ENCODE measurements around the gene TSHZ2.
"Not testable (repeated sequence)": the region's sequence is repeated elsewhere in the genome, so short reads cannot be mapped to it uniquely, and the experiment has no call there.

TSHZ2 gene

DNA sequence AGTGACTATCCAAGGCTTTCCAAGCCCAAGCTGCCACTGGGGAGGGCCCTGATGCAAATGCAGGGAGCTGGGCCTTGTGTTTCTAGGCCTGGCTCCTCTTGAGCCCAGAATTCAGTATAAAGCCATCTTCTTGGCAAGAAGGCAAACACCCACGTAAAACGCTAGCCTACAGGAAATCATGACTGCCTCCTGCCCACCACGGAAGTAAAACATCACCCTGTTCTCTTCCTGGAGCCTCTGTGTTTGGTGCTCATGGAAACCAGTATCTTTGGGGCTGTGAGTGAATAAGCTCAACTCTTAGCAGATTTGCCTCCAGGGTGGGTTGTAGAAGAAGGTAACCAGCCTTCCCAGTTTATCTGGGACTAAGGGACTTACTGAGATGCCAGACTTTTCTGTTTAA is 350.5 kb downstream of the TSHZ2 start:
- no peak for DNase-seq (ENCODE audit: extremely low read depth, low read depth)
- TF ChIP-seq, protein P1, sequence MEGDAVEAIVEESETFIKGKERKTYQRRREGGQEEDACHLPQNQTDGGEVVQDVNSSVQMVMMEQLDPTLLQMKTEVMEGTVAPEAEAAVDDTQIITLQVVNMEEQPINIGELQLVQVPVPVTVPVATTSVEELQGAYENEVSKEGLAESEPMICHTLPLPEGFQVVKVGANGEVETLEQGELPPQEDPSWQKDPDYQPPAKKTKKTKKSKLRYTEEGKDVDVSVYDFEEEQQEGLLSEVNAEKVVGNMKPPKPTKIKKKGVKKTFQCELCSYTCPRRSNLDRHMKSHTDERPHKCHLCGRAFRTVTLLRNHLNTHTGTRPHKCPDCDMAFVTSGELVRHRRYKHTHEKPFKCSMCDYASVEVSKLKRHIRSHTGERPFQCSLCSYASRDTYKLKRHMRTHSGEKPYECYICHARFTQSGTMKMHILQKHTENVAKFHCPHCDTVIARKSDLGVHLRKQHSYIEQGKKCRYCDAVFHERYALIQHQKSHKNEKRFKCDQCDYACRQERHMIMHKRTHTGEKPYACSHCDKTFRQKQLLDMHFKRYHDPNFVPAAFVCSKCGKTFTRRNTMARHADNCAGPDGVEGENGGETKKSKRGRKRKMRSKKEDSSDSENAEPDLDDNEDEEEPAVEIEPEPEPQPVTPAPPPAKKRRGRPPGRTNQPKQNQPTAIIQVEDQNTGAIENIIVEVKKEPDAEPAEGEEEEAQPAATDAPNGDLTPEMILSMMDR (IDR thresholded peaks at IDR 0.05; ENCODE audit: low read depth, low read length, missing control alignments) = no peak
- no peak overlapping the region for H3K4me3 ChIP-seq (replicated peaks; ENCODE audit: low read depth, low read length)

DNA sequence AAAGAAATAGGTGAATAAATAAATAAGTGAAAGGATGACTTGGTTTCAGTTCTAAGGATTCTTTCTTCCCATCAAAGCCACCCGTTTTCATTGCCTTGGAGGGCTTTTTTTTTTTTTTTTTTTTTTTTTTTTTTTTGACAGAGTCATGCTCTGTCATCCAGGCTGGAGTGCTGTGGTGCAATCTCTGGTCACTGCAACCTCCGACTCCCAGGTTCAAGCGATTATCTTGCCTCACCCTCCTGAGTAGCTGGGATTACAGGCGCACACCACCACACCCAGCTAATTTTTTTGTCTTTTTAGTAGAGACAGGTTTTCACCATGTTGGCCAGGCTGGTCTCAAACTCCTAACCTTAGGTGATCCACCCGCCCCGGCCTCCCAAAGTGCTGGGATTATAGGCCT is 351.3 kb downstream of the TSHZ2 start:
- not testable (repeated sequence) for DNase-seq (ENCODE audit: extremely low read depth, low read depth); H3K4me3 ChIP-seq (replicated peaks; ENCODE audit: low read depth, low read length)

DNA sequence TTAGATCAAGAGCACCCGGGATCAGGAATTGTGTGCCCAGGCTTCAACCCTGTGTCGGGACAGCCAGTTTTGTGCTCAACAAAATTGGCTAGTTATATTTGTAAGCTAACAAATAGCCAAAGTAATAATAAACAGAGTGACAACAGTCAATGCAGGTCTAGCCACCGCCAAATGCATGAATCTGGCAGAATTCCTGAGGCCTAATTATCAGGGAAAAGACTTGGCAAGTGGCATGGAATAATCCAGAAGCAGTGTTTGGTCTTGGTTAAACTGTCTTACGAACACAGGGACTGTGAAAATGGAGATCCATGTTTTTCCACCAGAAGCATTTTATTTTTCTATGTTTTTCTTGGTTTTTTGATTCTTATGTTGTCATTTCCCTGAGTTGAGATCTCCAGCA is 352.7 kb downstream of the TSHZ2 start:
- DNase-seq (ENCODE audit: extremely low read depth, low read depth) = no peak
- no peak overlapping the region for H3K4me3 ChIP-seq (replicated peaks; ENCODE audit: low read depth, low read length)
- TF ChIP-seq, protein P1 (IDR thresholded peaks at IDR 0.05; ENCODE audit: low read depth, low read length, missing control alignments) = no peak

DNA sequence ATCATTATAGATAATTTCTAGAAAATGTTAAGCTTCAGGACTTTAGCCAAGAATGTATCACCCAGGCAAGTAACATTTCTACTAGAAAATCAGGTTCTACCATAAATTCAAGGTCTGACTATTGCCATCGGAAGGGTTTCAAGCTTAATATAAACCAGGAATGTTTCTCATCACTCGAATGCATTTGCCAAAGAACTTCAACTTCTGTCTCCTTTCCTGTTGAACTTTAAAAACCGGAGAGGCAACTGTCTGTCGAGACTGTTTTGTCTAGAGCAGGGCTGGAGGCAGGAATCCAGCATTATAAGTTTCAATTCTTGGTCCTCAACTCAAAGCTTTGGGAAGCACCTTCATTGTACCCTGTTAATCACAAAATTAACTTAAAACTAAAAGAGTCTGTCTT is 356.8 kb downstream of the TSHZ2 start:
- H3K4me3 ChIP-seq (replicated peaks; ENCODE audit: low read depth, low read length) = no peak overlapping the region
- DNase-seq (ENCODE audit: extremely low read depth, low read depth) = no peak
- TF ChIP-seq, protein P1 (IDR thresholded peaks at IDR 0.05; ENCODE audit: low read depth, low read length, missing control alignments) = no peak

DNA sequence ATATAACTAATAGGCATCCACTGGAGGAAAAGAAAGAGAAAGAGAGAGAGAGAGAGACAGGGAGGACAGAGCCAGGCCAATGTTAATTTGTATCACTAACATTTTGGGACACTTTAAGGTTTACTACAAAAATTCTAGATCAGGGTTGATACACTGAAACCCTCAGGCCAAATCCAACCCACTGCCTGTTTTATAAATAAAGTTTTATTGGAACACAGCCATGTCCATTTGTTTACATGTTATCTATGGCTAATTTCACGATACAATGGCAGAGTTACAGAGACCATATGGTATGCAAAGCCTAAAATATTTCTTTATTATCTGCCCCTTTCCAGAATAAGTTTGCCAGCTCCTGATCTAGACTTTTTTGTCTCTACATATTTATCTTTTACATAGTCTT is 357.6 kb downstream of the TSHZ2 start:
- no peak for DNase-seq (ENCODE audit: extremely low read depth, low read depth)
- no peak overlapping the region for H3K4me3 ChIP-seq (replicated peaks; ENCODE audit: low read depth, low read length)
- TF ChIP-seq, protein P1 (IDR thresholded peaks at IDR 0.05; ENCODE audit: low read depth, low read length, missing control alignments) = no peak

DNA sequence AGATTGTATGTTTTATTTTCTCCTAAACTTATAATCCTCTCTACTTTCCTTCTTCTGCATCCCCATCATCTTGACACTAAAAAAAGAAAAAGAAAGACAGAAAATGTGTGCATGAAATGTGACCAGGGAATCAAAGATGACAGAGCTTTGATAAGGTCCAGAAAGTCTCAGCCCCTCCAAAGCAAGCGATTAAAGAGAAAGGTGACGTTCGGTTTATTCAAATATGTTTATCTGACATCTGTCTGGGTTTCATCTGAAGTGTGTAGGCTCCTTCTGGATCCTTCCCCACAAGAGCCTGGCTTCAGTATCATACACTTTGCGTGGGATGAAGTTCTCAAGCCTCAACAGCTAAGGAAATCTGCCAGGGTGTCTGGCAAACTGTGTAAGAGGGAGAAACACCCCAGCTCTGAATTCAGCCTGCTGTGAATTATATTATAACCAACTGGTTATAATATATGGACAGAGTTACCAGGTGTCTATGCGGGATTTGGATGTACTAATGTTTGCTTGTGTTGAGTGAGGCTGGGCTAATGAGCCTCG is 358.5 kb downstream of the TSHZ2 start:
- TF ChIP-seq, protein P1 (IDR thresholded peaks at IDR 0.05; ENCODE audit: low read depth, low read length, missing control alignments) = no peak
- no peak for DNase-seq (ENCODE audit: extremely low read depth, low read depth)

DNA sequence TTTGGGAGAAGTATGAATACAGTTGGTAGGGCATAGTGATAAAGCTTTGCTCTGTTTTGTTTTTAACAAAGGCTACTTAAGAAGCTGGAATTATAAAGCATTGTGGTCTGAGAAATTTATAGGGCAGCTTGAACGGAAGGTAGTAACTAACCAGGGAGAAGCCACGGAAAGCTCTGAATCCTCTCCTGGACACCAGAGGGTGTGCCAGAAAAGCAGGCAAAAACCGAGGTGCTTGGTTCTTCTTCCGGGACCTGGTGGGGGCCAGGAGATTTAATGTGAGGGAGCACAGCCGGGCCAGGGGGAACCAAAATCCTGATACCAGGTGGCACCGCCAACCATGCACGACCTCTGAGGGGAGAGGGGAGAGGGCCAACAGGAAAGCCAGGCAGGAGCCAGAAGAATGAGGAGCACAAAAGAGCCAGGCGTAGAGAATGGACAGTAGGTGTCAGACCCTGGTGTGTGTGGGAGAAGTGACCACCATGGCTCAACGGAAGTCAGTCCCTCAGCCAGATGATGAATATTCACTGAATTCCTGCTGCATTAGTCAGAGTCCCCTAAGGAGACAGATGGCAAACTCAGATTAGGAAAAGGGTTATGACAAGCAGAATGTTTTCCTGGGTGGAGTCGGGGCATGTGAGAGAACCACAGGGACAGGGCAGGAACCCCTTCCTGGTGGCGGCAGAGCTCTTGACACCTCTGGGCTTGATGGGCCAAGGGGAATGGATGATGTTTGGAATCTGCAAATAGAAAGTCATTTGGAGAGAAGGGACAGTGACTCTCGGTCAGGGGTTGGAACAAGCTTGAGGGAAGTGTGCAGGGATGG is 359.2 kb downstream of the TSHZ2 start:
- DNase-seq (ENCODE audit: extremely low read depth, low read depth) = peak; percentile 27
- TF ChIP-seq, protein P1 (IDR thresholded peaks at IDR 0.05; ENCODE audit: low read depth, low read length, missing control alignments) = no peak
- H3K4me3 ChIP-seq (replicated peaks; ENCODE audit: low read depth, low read length) = no peak overlapping the region

More for the DNA sequence above, 358.5 kb downstream of the TSHZ2 start:
- H3K4me3 ChIP-seq (replicated peaks; ENCODE audit: low read depth, low read length) = no peak overlapping the region
